ENCODE measurements around the gene RAMP3.
"Not testable (repeated sequence)": the region's sequence is repeated elsewhere in the genome, so short reads cannot be mapped to it uniquely, and the experiment has no call there.

The RAMP3 gene

DNA sequence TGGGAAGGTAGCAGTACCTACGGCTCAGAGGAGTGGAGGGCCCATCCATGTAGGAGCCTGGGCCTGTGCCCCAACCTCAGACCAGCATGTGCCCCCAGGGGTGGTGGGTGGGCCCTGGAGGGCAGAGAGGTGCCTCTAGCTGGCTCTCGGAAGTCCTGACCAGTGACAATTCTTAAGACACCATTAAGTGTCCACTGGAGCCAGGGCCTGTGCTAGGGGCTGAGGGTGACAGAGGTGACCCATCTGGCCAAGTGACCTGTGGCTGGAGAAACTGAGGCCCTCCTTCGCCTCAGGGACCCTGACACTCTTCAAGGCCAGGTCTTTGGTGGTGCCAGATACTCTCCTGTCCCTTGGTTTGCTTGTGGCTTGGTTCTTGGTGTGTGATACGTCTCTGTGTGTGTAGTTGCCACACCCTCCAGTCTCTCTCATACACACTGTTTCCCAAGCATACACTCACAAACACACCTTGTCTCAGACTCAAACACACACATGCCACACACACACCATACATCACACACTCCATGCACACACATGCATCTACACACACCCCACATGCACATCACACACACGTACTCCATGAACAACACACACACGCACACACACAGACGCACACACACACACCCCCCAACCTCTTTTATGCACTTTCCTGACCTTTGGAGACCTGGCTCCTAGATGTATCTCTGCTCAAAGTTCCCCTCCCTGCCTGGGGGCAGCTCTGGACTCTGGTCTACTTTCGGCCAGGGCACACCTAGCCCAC is 897 bp upstream of the RAMP3 start:
- no peak for DNase-seq (ENCODE audit: low spot score)

DNA sequence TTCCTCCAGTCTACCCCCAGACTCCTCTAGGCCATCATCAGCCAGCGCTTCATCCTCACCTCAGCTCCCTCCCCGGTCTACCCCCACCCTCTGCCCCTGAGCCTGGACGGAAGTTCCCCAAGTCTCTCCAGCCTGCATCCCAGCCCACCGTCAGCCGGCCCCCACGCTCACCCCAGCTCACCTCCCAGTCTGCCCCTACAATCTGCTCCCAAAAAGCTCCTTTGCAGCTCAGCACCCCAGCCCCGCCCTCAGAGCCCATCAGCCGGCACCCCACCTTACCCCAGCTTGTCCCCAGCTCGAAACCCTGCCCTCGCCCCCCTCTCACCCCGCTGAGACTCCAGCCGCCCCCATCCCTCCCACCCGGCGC is 322 bp upstream of the RAMP3 start:
- DNase-seq (ENCODE audit: low spot score), result no peak

DNA sequence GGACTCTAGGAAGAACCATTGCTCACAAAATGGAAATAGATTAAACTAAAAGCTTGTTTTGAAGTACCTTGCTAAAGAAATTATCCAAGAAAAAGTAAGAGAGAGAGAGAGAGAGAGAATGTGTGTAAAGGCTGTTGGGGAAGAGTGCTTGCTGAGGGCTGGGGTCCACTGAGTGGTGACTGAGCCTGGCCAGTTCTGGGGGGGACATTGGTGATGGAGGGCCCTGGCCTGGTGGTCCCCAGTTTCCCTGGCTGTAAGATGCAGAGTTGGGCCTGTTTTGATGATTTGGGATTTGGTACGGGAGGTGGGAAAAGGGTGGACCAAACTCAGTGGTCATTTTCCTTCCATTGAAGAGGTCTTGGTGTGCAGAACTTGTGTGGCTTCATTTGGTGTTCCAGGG is 880 bp downstream of the RAMP3 start:
- no peak for DNase-seq (ENCODE audit: low spot score)

GRCh38 chr7:45159296-45159695 is 1.7 kb downstream of the RAMP3 start:
- no peak for DNase-seq (ENCODE audit: low spot score)

GRCh38 chr7:45160417-45160881 is 2.9 kb downstream of the RAMP3 start:
- DNase-seq (ENCODE audit: low spot score), result no peak

DNA sequence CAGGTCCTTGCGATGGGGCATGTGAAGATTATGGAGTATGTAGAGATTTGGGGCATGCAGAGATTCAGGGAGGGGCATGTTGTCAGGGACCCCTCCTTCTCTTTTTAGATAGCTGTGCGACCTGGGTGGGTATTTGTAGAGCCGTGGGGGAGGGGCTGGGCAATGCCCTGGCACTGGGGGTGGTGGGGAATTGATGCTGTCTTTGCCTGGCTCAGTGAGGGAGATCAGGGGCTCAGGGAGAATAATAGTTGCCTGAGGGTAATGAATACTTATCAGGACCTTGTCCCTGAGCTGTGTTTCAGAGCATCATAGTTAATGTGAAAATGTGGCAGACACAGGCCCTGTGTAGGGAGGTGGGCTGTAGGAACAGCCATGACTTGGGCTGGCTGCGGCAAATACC is 3.5 kb downstream of the RAMP3 start:
- no peak for DNase-seq (ENCODE audit: low spot score)

DNA sequence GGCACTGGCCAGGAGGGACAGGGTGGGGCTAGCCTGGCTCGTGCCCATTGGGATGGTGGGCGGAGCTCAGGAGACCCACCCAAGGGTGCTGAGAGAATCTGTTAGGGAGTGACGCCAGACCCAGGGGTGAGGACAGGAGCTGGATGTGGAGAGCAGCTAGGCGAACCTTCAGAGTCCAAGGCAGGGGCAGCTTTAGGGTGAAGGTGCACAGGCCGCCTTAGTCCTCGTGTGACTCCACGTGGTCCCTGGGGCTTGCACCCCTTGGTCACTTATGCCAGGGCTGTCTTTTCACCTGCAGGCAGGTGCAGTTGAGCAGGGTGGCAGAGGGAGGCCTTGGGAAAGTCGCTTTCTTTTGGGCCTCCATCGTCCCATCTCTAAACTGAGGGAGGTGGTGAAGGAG is 4.3 kb downstream of the RAMP3 start:
- DNase-seq (ENCODE audit: low spot score), result no peak

DNA sequence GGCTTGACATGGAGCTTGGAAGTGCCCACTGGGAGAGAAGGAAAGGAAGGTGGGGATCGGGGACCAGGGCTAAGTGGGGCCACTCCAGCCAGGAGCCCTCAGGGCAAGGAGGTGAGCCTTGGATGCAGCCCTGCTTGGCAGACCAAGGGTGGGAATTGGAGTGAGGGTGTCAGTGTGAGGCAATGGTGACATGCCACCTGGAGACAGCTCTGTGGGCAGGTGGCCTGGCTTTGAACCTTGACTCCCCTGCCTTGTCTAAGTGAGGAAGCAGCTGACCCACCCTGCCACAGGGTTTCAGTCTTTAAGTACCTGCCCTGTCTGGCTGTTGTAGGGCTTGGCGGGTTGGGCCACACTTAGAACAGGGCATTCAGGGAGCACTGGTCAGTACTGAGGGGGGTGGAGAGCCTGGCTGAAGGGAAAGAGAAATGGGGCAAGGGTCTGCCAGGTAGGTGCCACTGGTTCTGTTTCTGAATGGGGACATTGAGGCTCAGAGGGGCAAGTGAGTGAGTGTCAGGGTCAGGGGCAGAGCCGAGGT is 4.8 kb downstream of the RAMP3 start:
- DNase-seq (ENCODE audit: low spot score), result no peak

DNA sequence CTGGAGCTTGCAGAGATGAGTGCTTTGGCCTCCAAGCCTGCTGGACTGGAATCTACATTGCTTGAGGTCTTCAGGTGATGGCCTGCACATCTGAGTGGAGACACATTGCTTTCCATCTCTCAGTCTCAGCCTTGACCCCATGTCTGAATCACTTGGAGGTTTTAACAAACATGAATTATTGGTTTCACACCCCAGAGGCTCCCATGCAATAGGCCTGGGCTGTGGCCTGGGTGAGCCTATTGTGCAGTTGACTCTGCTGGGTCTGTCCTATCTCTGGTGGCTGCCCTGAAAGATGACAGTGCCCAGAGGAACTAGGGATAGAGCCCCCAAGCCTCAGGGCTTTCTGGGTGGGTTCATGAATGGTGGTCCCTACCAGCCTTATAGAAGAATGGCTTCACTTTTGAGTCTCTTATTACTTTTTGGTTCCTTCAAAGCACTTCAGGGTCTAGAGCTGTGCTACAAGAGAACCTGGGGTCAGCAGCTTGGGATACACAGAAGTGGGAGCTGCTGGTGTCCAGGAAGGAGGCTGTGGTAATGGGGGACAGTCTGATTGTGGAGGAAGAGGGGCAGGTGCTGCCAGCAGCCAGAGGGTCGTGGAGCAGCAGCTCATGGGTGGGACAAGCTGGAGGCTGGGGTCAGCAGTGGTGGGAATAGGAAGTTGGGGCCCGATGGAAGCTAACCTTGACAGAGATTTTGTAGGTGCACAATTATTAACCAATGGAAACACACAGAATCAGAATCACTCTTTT is 5.5 kb downstream of the RAMP3 start:
- no peak for DNase-seq (ENCODE audit: low spot score)

DNA sequence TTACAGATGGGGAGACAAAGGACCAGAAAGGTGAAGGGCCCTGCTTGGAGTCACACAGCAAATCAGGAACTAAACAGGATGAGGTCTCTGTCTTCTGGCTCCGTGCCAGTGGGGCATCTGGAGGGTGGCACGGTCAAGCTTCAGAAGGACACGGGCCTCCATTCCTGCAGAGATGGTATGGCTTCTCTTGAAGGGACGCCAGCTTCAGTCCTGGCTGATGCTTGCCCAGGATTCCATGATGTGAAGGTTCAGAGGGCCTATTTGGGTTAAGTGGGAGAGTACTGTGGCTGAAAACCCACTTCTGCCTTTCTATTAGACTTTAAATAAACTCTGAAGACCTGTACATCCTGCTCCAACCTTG is 6.1 kb downstream of the RAMP3 start:
- DNase-seq (ENCODE audit: low spot score), result no peak

GRCh38 chr7:45164271-45164670 is 6.7 kb downstream of the RAMP3 start:
- DNase-seq (ENCODE audit: low spot score), result not testable (repeated sequence)

DNA sequence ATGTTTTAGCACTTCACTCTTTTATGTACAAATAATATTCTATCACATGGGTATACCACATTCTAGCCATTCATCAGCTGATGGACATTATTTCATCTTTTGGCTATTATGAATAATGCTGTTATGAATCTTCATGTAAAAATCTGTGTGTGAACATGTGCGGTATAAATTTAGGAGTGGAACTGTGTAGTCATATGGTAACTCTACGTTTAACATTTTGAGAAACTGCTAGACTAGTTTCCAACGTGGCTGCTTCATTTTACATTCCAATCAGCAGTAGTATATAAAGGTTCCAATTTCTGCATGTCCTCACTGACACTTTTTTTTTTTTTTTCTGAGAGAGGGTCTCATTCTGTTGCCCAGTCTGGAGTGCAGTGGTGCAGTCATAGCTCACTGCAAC is 8.3 kb downstream of the RAMP3 start:
- no peak for DNase-seq (ENCODE audit: low spot score)

- DNase-seq (ENCODE audit: low spot score), result no peak
Measured at GRCh38 chr7:45171946-45172345, 14.4 kb downstream of the RAMP3 start.

DNA sequence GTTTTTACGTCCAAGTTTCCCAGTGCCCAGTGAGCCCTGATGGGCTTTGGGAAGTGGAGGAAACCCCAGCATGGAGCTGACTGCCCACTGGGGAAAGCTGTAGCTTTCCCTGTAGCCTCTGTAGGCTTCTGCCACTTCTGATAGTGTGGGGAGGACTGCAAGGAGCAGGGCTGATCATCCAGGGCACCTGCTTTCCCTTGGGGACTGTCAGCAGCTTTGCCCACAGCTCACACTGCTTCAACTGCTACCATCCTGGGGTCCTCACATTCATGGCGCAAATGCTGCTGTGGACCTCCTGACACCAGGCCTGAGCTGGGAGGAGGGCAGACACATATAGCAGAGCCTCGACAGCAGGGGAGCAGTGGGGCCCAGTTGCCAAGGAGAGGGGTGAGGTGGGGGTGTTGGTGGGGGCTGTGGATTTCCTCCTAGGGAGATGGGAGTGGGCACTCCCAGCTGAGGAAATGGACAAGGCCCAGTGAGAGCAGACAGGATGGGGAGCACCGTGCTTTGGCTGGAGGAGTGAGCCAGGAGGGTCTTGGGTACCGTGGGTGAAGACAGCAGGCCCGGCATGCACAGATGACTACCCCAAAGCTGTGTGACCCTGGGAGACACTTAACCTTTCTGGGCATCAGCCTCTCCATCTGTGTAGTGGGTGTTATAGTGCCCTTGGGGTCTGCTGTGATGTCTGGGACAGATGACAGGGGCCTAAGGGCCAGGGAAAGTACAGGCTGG is 16.2 kb downstream of the RAMP3 start:
- DNase-seq (ENCODE audit: low spot score), result no peak

DNA sequence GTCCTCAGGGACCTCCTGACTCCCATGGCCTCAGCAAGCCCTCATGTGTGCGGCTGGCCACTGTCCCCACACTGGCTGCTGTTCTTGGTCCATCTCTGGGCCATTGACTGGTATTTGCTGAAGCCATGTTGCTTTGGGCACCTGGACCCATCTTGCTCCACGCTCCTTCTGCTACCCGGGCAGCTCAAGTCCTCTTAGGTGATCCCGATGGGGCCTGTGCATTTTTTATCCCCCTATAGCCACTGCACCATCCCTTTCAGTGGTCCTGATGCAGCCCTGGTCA is 16.7 kb downstream of the RAMP3 start:
- no peak for DNase-seq (ENCODE audit: low spot score)

- DNase-seq (ENCODE audit: low spot score), result no peak
Measured at GRCh38 chr7:45174966-45175765, 17.6 kb downstream of the RAMP3 start.

- no peak for DNase-seq (ENCODE audit: low spot score)
Measured at GRCh38 chr7:45176091-45176490, 18.5 kb downstream of the RAMP3 start.

GRCh38 chr7:45176886-45177731 is 19.5 kb downstream of the RAMP3 start:
- no peak for DNase-seq (ENCODE audit: low spot score)

DNA sequence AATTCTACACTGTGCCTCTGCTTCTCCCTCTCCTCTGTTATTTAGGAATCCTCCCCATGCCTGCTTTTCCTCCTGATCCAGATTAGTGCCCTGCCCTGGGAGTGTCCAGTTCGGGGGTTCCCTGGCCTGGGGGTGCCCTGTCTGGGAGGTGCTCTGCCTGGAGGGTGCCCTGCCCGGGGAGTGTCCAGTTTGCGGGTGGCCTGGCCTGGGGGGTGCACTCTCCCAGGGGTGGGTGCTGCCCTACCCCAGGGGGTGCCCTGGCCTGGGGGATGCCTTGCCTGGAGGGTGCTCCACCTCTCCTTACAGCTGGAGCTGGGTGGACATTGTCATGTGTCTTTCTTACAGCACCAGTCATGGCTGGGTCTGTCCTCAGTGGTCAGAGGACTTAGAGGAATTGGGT is 20.2 kb downstream of the RAMP3 start:
- DNase-seq (ENCODE audit: low spot score), result no peak

GRCh38 chr7:45178241-45179225 is 20.9 kb downstream of the RAMP3 start:
- DNase-seq (ENCODE audit: low spot score), result peak; percentile 4

Measured in cerebellar cortex (tissue), 1 donor.